K562 (cell line): ENCODE measurements around the gene MX1. TPM values are rescaled to one million over a fixed set of nuclear protein-coding genes. Genes with fewer than 3 reads are reported as not detected.

Experiments used
- BRD4 ChIP-seq: fragments of 200-600 bp; sonication (generic); IDR thresholded peaks from 2 replicates; pipeline ENCODE4 v1.6.1; 2017; ENCODE audit warnings: inconsistent platforms
- CHD4 ChIP-seq: fragments of 200-600 bp; sonication (generic); IDR thresholded peaks from 3 replicates; pipeline ENCODE4 v1.6.1; 2012; ENCODE audit warnings: low read depth, mild to moderate bottlenecking, mixed read lengths, low read length, inconsistent platforms; ENCODE audit not compliant: insufficient read depth, insufficient replicate concordance, poor library complexity, severe bottlenecking
- ETV1 ChIP-seq: fragments of 450-650 bp; conservative IDR thresholded peaks from 2 replicates; pipeline ENCODE4 v1.6.1; 2016; ENCODE audit warnings: missing genetic modification characterization, control low read depth, low read depth, missing compliant biosample characterization
- HNRNPLL ChIP-seq: fragments of 200-400 bp; formaldehyde crosslinking; IDR thresholded peaks from 2 replicates; pipeline ENCODE4 v1.6.1; 2017; ENCODE audit warnings: low read length, low read depth, mild to moderate bottlenecking; ENCODE audit not compliant: poor library complexity, severe bottlenecking
- HOXB6 ChIP-seq: fragments of 250-450 bp; sonication (Bioruptor Pico); IDR thresholded peaks from 2 replicates; pipeline ENCODE4 v1.5.1; 2022; ENCODE audit warnings: mild to moderate bottlenecking, borderline replicate concordance
- JUN ChIP-seq, 2 experiments: sonication (generic) in 1 of 2; formaldehyde crosslinking in 1 of 2; IDR thresholded peaks; 2 replicates each; pipeline versions ENCODE4 v1.6.1 to v1.8.0; 2012 to 2022; ENCODE audit warnings: borderline replicate concordance in 2 of 2, mild to moderate bottlenecking in 2 of 2, improper control_type of control experiment in 1 of 2, low read depth in 1 of 2, low read length in 1 of 2, missing genetic modification reagents in 1 of 2
- SMARCE1 ChIP-seq: fragments of 450-650 bp; IDR thresholded peaks from 2 replicates; pipeline ENCODE4 v1.7.1; 2016; ENCODE audit warnings: mild to moderate bottlenecking
- SPI1 ChIP-seq: IDR thresholded peaks from 2 replicates; pipeline ENCODE4 v1.6.1; 2011; ENCODE audit warnings: low read depth, low read length, control low read depth, borderline replicate concordance
- ZBTB17 ChIP-seq: fragments of 450-650 bp; formaldehyde crosslinking; IDR thresholded peaks from 2 replicates; pipeline ENCODE4 v1.4.0; 2020; ENCODE audit warnings: mild to moderate bottlenecking
- ZFX ChIP-seq: sonication (generic); formaldehyde crosslinking; IDR thresholded peaks from 2 replicates; pipeline ENCODE4 v1.8.0; 2022; ENCODE audit warnings: mild to moderate bottlenecking, missing genetic modification reagents, moderate library complexity
- ZNF592 ChIP-seq: fragments of 450-650 bp; IDR thresholded peaks from 2 replicates; pipeline ENCODE4 v1.6.1; 2017; ENCODE audit warnings: antibody characterized with exemption, mild to moderate bottlenecking
- polyA plus RNA-seq, 8 experiments: library from polyadenylated mRNA; depleted of rRNA in 4 of 8; stranded (reverse) in 5 of 8; unstranded in 3 of 8; fragments of >200 nt; fragmentation: Nextera tagmentation in 2 of 8; fragmentation: Illumina TruSeq in 1 of 8; extraction: Ambion mirVana in 2 of 8; extraction: Trizol in 1 of 8; gene quantifications; 2 replicates each; pipeline versions ENCODE4 v1.2.1 to v1.2.3, GENCODE V29; 2011 to 2014; ENCODE audit warnings: inconsistent platforms in 1 of 8, missing spikeins in 1 of 8
- total RNA-seq, 7 experiments: library from RNA; depleted of rRNA in 6 of 7; stranded (reverse); fragments of >200 nt in 6 of 7; fragmentation: Illumina TruSeq in 2 of 7; extraction: Trizol in 2 of 7; gene quantifications; 2 replicates each; pipeline versions ENCODE4 v1.2.1 to v1.2.3, GENCODE V29; 2011 to 2021; ENCODE audit warnings: low replicate concordance in 1 of 7

The MX1 gene
- total and polyA plus RNA-seq, 9 of the 15 experiments (the other 6 are each of a cell fraction or from before 2014, with no cell fraction given), result 0.07 to 0.51 (median 0.21) TPM; not detected in 5

DNA sequence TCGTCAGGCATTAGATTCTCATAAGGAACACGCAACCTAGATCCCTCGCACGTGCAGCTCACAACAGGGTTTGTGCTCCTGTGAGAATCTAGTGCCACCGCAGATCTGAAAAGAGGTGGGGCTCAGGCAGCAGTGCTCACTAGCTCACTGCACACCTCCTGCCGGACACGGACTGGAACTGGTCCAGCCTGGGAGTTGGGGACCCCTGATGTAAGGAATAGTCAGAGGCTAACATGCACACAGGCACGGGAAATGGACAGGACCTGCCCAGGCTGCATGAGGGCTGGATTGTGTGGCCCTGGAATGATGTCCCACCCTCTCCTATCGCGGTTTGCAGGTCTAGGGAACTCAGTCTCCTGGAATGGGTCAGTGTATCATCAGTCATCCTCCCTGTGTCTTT lies 23.2 kb upstream of the MX1 start (continued):
- TF ChIP-seq JUN (IDR thresholded peaks at IDR 0.05; ENCODE audit: borderline replicate concordance, low read depth, low read length) (no peak), JUN (CRISPR knock-in tag; IDR thresholded peaks at IDR 0.05; ENCODE audit: borderline replicate concordance) (no peak), SPI1 (no peak), HOXB6 (CRISPR knock-in tag) (no peak), ZNF592 (no peak), ETV1 (tag) (no peak), ZFX (CRISPR knock-in tag) (no peak), HNRNPLL (no peak), ZBTB17 (CRISPR knock-in tag) (no peak), SMARCE1 (no peak), CHD4 (no peak), BRD4 (no peak)
- TF ChIP-seq, all 486 proteins: peak for 0
